SK-N-SH (cell line): ENCODE measurements around the gene HSFX4. TPM values are rescaled to one million over a fixed set of nuclear protein-coding genes. Genes with fewer than 3 reads are reported as not detected.

Experiments
- CTCF ChIA-PET: fragments of 300-600, 350-600 bp; formaldehyde crosslinking; extraction: SDS; loops from one replicate; lab custom pipeline; 2021; lab: Yijun Ruan, JAX
- POLR2A ChIA-PET: fragments of 350-600 bp; sonication (Branson Sonifier 250); formaldehyde crosslinking; extraction: SDS; loops from one replicate; lab custom pipeline; 2020; ENCODE audit warnings: antibody characterized with exemption, inconsistent platforms; lab: Yijun Ruan, JAX
- DNase-seq: peaks from one replicate; pipeline ENCODE4 v3.0.0; 2012
- H2AFZ ChIP-seq: fragments of 200-600 bp; sonication (generic); 2 replicates; pipeline ENCODE4 v1.8.1; 2016; ENCODE audit warnings: antibody characterized with exemption, mild to moderate bottlenecking, low read depth
- H3F3A ChIP-seq: fragments of 200-600 bp; sonication (generic); replicated peaks from 2 replicates; pipeline ENCODE3; 2016; ENCODE audit warnings: antibody characterized with exemption, mild to moderate bottlenecking; ENCODE audit not compliant: insufficient read depth
- H3K27ac ChIP-seq, 2 experiments: fragments of 200-500 bp in 1 of 2; fragments of 200-600 bp in 1 of 2; sonication (Bioruptor generic) in 1 of 2; sonication (generic), shearing (Covaris generic) in 1 of 2; 2 replicates each; pipeline versions ENCODE4 v1.5.1 to v1.6.1; 2014 to 2016; ENCODE audit warnings: low read depth in 2 of 2, inconsistent platforms in 1 of 2, low read length in 1 of 2, mild to moderate bottlenecking in 1 of 2, mixed read lengths in 1 of 2
- H3K27me3 ChIP-seq: fragments of 200-600 bp; sonication (generic), shearing (Covaris generic); 2 replicates; pipeline ENCODE4 v1.6.1; 2016; ENCODE audit warnings: mixed run types; ENCODE audit not compliant: insufficient read depth
- H3K36me3 ChIP-seq, 2 experiments: fragments of 200-500 bp in 1 of 2; fragments of 200-600 bp in 1 of 2; sonication (Bioruptor generic) in 1 of 2; sonication (generic) in 1 of 2; replicated peaks in 1 of 2; 2 replicates each; pipeline versions ENCODE3 to v1.5.1; 2014 to 2016; ENCODE audit warnings: low read length in 1 of 2, mild to moderate bottlenecking in 1 of 2; ENCODE audit not compliant: insufficient read depth in 2 of 2, control insufficient read depth in 1 of 2
- H3K4me1 ChIP-seq, 2 experiments: fragments of 200-500 bp in 1 of 2; fragments of 200-600 bp in 1 of 2; sonication (Bioruptor generic) in 1 of 2; sonication (generic), shearing (Covaris generic) in 1 of 2; 2 replicates each; pipeline versions ENCODE4 v1.5.1 to v1.6.1; 2014 to 2016; ENCODE audit warnings: low read depth in 1 of 2, low read length in 1 of 2, mixed run types in 1 of 2; ENCODE audit not compliant: insufficient read depth in 2 of 2, control insufficient read depth in 1 of 2
- H3K4me2 ChIP-seq: fragments of 200-600 bp; sonication (generic), shearing (Covaris generic); 2 replicates; pipeline ENCODE4 v1.6.1; 2017; ENCODE audit warnings: mixed run types
- H3K4me3 ChIP-seq, 2 experiments: fragments of 200-500 bp in 1 of 2; fragments of 200-600 bp in 1 of 2; sonication (Bioruptor generic) in 1 of 2; sonication (generic), shearing (Covaris generic) in 1 of 2; 2 replicates each; pipeline versions ENCODE4 v1.5.1 to v1.8.1; 2014 to 2016; ENCODE audit warnings: low read depth in 2 of 2, inconsistent platforms in 1 of 2, low read length in 1 of 2, mild to moderate bottlenecking in 1 of 2, mixed read lengths in 1 of 2, moderate library complexity in 1 of 2
- H3K79me2 ChIP-seq: fragments of 200-600 bp; sonication (generic); 2 replicates; pipeline ENCODE4 v1.8.1; 2017; ENCODE audit warnings: mild to moderate bottlenecking; ENCODE audit not compliant: insufficient read depth
- H3K9ac ChIP-seq: fragments of 200-600 bp; sonication (generic); 2 replicates; pipeline ENCODE4 v1.6.1; 2017; ENCODE audit warnings: mixed run types
- H3K9me2 ChIP-seq: fragments of 200-600 bp; sonication (generic); 2 replicates; pipeline ENCODE4 v1.6.1; 2017; ENCODE audit warnings: mixed run types
- H3K9me3 ChIP-seq: fragments of 200-600 bp; sonication (generic); 2 replicates; pipeline ENCODE4 v1.6.1; 2017; ENCODE audit warnings: mixed run types, mild to moderate bottlenecking, moderate library complexity
- H4K20me1 ChIP-seq: fragments of 200-600 bp; sonication (generic); 2 replicates; pipeline ENCODE4 v1.6.1; 2017; ENCODE audit warnings: mild to moderate bottlenecking, mixed run types; ENCODE audit not compliant: insufficient read depth
- CHD2 ChIP-seq: fragments of 150-350 bp; IDR thresholded peaks from 2 replicates; pipeline ENCODE4 v1.6.1; 2018; ENCODE audit warnings: low read length; ENCODE audit not compliant: partially characterized antibody
- ELF1 ChIP-seq: IDR thresholded peaks from 2 replicates; pipeline ENCODE4 v1.4.0; 2012
- EP300 ChIP-seq, 2 experiments: IDR thresholded peaks; 2 replicates each; pipeline versions ENCODE4 v1.4.0 to v1.6.1; 2012; ENCODE audit warnings: borderline replicate concordance in 1 of 2, low read depth in 1 of 2, low read length in 1 of 2
- FOXM1 ChIP-seq: IDR thresholded peaks from 2 replicates; pipeline ENCODE4 v1.4.0; 2012; ENCODE audit warnings: low read depth, mild to moderate bottlenecking
- GABPA ChIP-seq: IDR thresholded peaks from 2 replicates; pipeline ENCODE4 v1.4.0; 2012; ENCODE audit warnings: low read depth, mild to moderate bottlenecking
- GATA2 ChIP-seq: sonication (generic); formaldehyde crosslinking; IDR thresholded peaks from 2 replicates; pipeline ENCODE4 v1.5.0; 2020; ENCODE audit warnings: mild to moderate bottlenecking, missing genetic modification reagents
- JUND ChIP-seq: IDR thresholded peaks from 2 replicates; pipeline ENCODE4 v1.4.0; 2012
- RAD21 ChIP-seq: IDR thresholded peaks from 2 replicates; pipeline ENCODE4 v1.6.1; 2012; ENCODE audit warnings: mild to moderate bottlenecking, low read length
- RCOR1 ChIP-seq: fragments of 150-350 bp; IDR thresholded peaks from 2 replicates; pipeline ENCODE4 v1.6.1; 2017; ENCODE audit warnings: antibody characterized with exemption, low read length
- REST ChIP-seq: IDR thresholded peaks from 2 replicates; pipeline ENCODE4 v1.6.1; 2012; ENCODE audit warnings: mild to moderate bottlenecking, low read depth, low read length, moderate library complexity
- RFX5 ChIP-seq: IDR thresholded peaks from 2 replicates; pipeline ENCODE4 v1.6.1; 2012; ENCODE audit warnings: mild to moderate bottlenecking, improper control_type of control experiment, low read length
- SIN3A ChIP-seq: IDR thresholded peaks from 2 replicates; pipeline ENCODE4 v1.6.1; 2012; ENCODE audit warnings: low read depth, mild to moderate bottlenecking, low read length, moderate library complexity, borderline replicate concordance
- USF1 ChIP-seq: IDR thresholded peaks from 2 replicates; pipeline ENCODE4 v1.4.0; 2012; ENCODE audit warnings: low read depth, borderline replicate concordance
- YY1 ChIP-seq: IDR thresholded peaks from 2 replicates; pipeline ENCODE4 v1.4.0; 2012; ENCODE audit warnings: low read depth, mild to moderate bottlenecking
- WGBS: methylation state at CpG from one replicate; pipeline ENCODE4 v1.1.6; 2017; ENCODE audit warnings: low lambda C conversion rate; 5-methylcytosine and 5-hydroxymethylcytosine counted together
- polyA plus RNA-seq, 3 experiments: library from polyadenylated mRNA; depleted of rRNA; stranded (reverse); fragments of >200 nt; gene quantifications; 2 replicates each; pipeline ENCODE4 v1.2.3, GENCODE V29; 2012
- TF ChIP-seq, protein P1 (sequence below): fragments of 150-350 bp; IDR thresholded peaks from 2 replicates; pipeline ENCODE4 v1.6.1; 2017; ENCODE audit warnings: antibody characterized with exemption, low read length, low read depth, borderline replicate concordance
- TF ChIP-seq, protein P2 (sequence below): IDR thresholded peaks from 2 replicates; pipeline ENCODE4 v1.4.0; 2012; ENCODE audit warnings: low read depth
- TF ChIP-seq, protein P3 (sequence below): fragments of 200-600 bp; sonication (generic); IDR thresholded peaks from 2 replicates; pipeline ENCODE4 v1.6.1; 2017; ENCODE audit warnings: antibody characterized with exemption, mild to moderate bottlenecking, moderate library complexity

The HSFX4 gene
- polyA plus RNA-seq, 1 of the 3 experiments (the other 2 are of a cell fraction) = not detected

DNA sequence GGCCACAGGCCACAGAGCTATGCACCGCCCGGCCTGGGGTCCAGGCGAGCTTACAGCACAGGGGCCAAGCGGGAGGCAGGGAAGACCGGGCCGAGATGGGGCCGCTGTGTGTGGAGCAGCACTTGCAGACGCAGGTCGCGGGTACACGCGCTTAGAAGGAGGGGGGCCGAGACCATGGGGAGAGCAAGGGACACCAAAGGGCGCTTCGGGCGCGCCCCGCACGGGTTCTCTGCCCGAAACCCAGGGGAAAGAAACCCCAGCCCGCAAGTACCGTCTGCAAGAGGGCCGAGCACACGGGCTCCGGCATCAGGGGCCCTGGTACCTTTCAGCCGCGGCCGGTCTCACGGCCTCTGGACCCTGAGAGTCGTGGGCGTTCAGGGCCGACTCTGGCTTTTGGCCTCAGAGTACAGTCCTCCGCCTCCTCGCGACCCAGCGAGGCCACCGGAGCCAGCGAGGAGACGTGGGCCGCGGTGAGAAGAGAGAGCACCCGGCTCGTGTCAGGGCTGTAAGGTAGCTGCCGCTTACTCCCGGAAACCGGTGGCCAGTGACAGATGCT is 8.6 kb downstream of the HSFX4 start:
- POLR2A ChIA-PET = interaction anchor here (1.4 kb wide), 1 partner anchor 398 kb away, joined by 3 read pairs; no protein-coding TSS in a partner anchor

DNA sequence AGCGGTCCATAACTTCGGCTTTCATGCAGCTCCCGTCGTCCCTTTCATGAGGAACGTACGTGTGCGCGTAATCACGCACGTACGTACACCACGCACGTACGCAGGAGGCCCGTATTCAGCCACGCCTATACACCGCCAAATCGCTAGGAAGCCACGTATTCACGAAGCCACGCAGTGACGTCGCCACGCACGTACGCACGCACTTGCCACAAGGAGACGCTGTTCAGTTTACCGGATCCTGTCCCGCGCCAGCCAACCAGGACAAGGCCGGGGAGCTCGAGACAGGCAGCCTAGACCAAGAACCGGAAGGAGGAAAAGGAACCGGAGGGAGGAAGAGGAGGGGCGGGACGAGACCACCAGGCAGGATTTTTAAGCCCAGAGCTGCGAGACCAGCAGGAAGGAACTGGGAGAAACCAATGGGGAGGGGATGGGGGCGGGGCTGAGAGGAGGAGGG is 9.1 kb downstream of the HSFX4 start, which contains the start of gene EOLA2:
TSS of gene EOLA2 (minus strand) at position 65 of the 454 bp plus-strand sequence. CDS start 4,617 bp downstream, outside the sequence.
- Histone ChIP-seq H3K4me1 (peaks cover 0 to 5% of the 10 kb centered on the region in 2 experiments; a peak in 1 of 4 replicates), H3F3A (no peaks in the 10 kb centered on the region), H3K4me2 (peak within 1 kb of the TSS; percentile 86), H3K4me3 (peak within 1 kb of the TSS; percentile 73 to 75), H4K20me1 (no peaks in the 10 kb centered on the region), H3K79me2 (peaks cover 10% of the 10 kb centered on the region; the same call in 1 of the 2 replicates), H3K27ac (peak within 1 kb of the TSS; percentile 86 to 89), H3K36me3 (no peaks in the 10 kb centered on the region), H3K9ac (peak within 1 kb of the TSS; percentile 75), H3K9me3 (no peaks in the 10 kb centered on the region), H3K27me3 (no peaks in the 10 kb centered on the region), H3K9me2 (no peaks in the 10 kb centered on the region), H2AFZ (no peak within 1 kb of the TSS)
- WGBS = 49% methylated on average over 39 of the region's 39 CpGs
- CTCF ChIA-PET = interaction anchor here (1.4 kb wide), 1 partner anchor 424 kb away, joined by 5 read pairs; the partner anchor contains the start of gene MAMLD1
- DNase-seq = peak; percentile 66
- POLR2A ChIA-PET = interaction anchor here (1.4 kb wide), 1 partner anchor 398 kb away, joined by 3 read pairs; no protein-coding TSS in a partner anchor
- TF ChIP-seq YY1 = no peak
- no peak for TF ChIP-seq FOXM1
- no peak for TF ChIP-seq JUND
- TF ChIP-seq, protein P1, sequence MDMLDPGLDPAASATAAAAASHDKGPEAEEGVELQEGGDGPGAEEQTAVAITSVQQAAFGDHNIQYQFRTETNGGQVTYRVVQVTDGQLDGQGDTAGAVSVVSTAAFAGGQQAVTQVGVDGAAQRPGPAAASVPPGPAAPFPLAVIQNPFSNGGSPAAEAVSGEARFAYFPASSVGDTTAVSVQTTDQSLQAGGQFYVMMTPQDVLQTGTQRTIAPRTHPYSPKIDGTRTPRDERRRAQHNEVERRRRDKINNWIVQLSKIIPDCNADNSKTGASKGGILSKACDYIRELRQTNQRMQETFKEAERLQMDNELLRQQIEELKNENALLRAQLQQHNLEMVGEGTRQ = no peak
- TF ChIP-seq EP300 (IDR thresholded peaks at IDR 0.05; ENCODE audit: borderline replicate concordance in 1 of 2, low read depth in 1 of 2, low read length in 1 of 2) = no peak
- TF ChIP-seq GABPA = peak; percentile 64
- TF ChIP-seq REST = no peak
- no peak for TF ChIP-seq RCOR1
- peak; percentile 43 for TF ChIP-seq ELF1
- no peak for TF ChIP-seq GATA2 (CRISPR knock-in tag)
- no peak for TF ChIP-seq USF1
- TF ChIP-seq, protein P2, sequence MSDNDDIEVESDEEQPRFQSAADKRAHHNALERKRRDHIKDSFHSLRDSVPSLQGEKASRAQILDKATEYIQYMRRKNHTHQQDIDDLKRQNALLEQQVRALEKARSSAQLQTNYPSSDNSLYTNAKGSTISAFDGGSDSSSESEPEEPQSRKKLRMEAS = no peak; the same call in 1 of the 2 replicates
- TF ChIP-seq RAD21 = no peak
- TF ChIP-seq, protein P3, sequence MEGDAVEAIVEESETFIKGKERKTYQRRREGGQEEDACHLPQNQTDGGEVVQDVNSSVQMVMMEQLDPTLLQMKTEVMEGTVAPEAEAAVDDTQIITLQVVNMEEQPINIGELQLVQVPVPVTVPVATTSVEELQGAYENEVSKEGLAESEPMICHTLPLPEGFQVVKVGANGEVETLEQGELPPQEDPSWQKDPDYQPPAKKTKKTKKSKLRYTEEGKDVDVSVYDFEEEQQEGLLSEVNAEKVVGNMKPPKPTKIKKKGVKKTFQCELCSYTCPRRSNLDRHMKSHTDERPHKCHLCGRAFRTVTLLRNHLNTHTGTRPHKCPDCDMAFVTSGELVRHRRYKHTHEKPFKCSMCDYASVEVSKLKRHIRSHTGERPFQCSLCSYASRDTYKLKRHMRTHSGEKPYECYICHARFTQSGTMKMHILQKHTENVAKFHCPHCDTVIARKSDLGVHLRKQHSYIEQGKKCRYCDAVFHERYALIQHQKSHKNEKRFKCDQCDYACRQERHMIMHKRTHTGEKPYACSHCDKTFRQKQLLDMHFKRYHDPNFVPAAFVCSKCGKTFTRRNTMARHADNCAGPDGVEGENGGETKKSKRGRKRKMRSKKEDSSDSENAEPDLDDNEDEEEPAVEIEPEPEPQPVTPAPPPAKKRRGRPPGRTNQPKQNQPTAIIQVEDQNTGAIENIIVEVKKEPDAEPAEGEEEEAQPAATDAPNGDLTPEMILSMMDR = peak; percentile 57

More for the DNA sequence above, 8.6 kb downstream of the HSFX4 start:
- H3F3A ChIP-seq = no peaks in the 10 kb centered on the region
- no peaks in the 10 kb centered on the region for H3K27me3 ChIP-seq
- H3K4me1 ChIP-seq = peaks cover 0 to 5% of the 10 kb centered on the region in 2 experiments; a peak in 1 of 4 replicates
- peak overlapping the region; percentile 75 for H3K9ac ChIP-seq
- 23% methylated on average over 19 of the region's 46 CpGs for WGBS
- DNase-seq = no peak
- no peaks in the 10 kb centered on the region for H4K20me1 ChIP-seq
- H2AFZ ChIP-seq = no peak overlapping the region
- CTCF ChIA-PET = interaction anchor here (1.4 kb wide), 1 partner anchor 425 kb away, joined by 5 read pairs; the partner anchor contains the start of gene MAMLD1
- H3K9me2 ChIP-seq = no peaks in the 10 kb centered on the region
- no peaks in the 10 kb centered on the region for H3K36me3 ChIP-seq
- H3K4me2 ChIP-seq = peak overlapping the region; percentile 86
- H3K27ac ChIP-seq = peak overlapping the region; percentile 86 to 89
- peaks cover 10% of the 10 kb centered on the region; the same call in 1 of the 2 replicates for H3K79me2 ChIP-seq
- peak overlapping the region; percentile 73 to 75 for H3K4me3 ChIP-seq
- TF ChIP-seq YY1 (no peak), GATA2 (CRISPR knock-in tag) (no peak), SIN3A (no peak), ELF1 (no peak), RFX5 (no peak), CHD2 (no peak)
- no peaks in the 10 kb centered on the region for H3K9me3 ChIP-seq
